ENCODE measurements around the gene ITGAD.
A peak's percentile ranks its signal among the peaks of the same experiment; 100 is the strongest.

Gene ITGAD

GRCh38 chr16:31458844-31459686 is 65.9 kb downstream of the ITGAD start, which contains the start of gene ARMC5:
TSS of gene ARMC5 (plus strand) at chr16:31459501. CDS start at chr16:31459525, 24 bp downstream.
- Histone ChIP-seq H3K27me3 (ENCODE audit: low read depth, low read length) (no peaks in the 10 kb centered on the region), H3K4me2 (ENCODE audit: low read length) (peak within 1 kb of the TSS; percentile 100), H4K20me1 (ENCODE audit: insufficient read depth, low read length) (peaks cover 22% of the 10 kb centered on the region), H3K36me3 (replicated peaks; ENCODE audit: low read depth, low read length) (peaks cover 16% of the 10 kb centered on the region), H3K9me3 (ENCODE audit: insufficient read depth, low read length) (no peaks in the 10 kb centered on the region), H3K4me3 (ENCODE audit: low read length) (peak within 1 kb of the TSS; percentile 98), H3K79me2 (ENCODE audit: low read length) (peaks cover 39% of the 10 kb centered on the region), H2AFZ (ENCODE audit: low read depth, low read length) (peak within 1 kb of the TSS; percentile 92; the same call in 1 of the 2 replicates), H3K4me1 (ENCODE audit: low read length) (peaks cover 21% of the 10 kb centered on the region), H3K27ac (ENCODE audit: low read length) (peak within 1 kb of the TSS; percentile 85), H3K9ac (ENCODE audit: low read length) (peak within 1 kb of the TSS; percentile 97)
- TF ChIP-seq EZH2phosphoT487 (IDR thresholded peaks at IDR 0.05; ENCODE audit: low read depth), result no peak
- peak; percentile 65 for TF ChIP-seq CTCF (IDR thresholded peaks at IDR 0.05; ENCODE audit: low read depth, low read length)

- peak overlapping the region; percentile 98 for H3K4me3 ChIP-seq (ENCODE audit: low read length)
- H4K20me1 ChIP-seq (ENCODE audit: insufficient read depth, low read length), result peaks cover 22% of the 10 kb centered on the region
- H2AFZ ChIP-seq (ENCODE audit: low read depth, low read length), result peak overlapping the region; percentile 92; the same call in 1 of the 2 replicates
- H3K4me1 ChIP-seq (ENCODE audit: low read length), result peaks cover 21% of the 10 kb centered on the region
- H3K36me3 ChIP-seq (replicated peaks; ENCODE audit: low read depth, low read length), result peaks cover 16% of the 10 kb centered on the region
- peaks cover 38% of the 10 kb centered on the region for H3K79me2 ChIP-seq (ENCODE audit: low read length)
- peak overlapping the region; percentile 100 for H3K4me2 ChIP-seq (ENCODE audit: low read length)
- TF ChIP-seq EZH2phosphoT487 (IDR thresholded peaks at IDR 0.05; ENCODE audit: low read depth) (no peak), CTCF (IDR thresholded peaks at IDR 0.05; ENCODE audit: low read depth, low read length) (no peak)
- peak overlapping the region; percentile 97 for H3K9ac ChIP-seq (ENCODE audit: low read length)
- no peaks in the 10 kb centered on the region for H3K9me3 ChIP-seq (ENCODE audit: insufficient read depth, low read length)
- no peaks in the 10 kb centered on the region for H3K27me3 ChIP-seq (ENCODE audit: low read depth, low read length)
- peak overlapping the region; percentile 85 for H3K27ac ChIP-seq (ENCODE audit: low read length)
Measured at GRCh38 chr16:31459687-31460581, 66.8 kb downstream of the ITGAD start.

GRCh38 chr16:31460582-31461002 is 67.5 kb downstream of the ITGAD start:
- H3K27ac ChIP-seq (ENCODE audit: low read length), result no peak overlapping the region
- peaks cover 15% of the 10 kb centered on the region for H4K20me1 ChIP-seq (ENCODE audit: insufficient read depth, low read length)
- TF ChIP-seq EZH2phosphoT487 (IDR thresholded peaks at IDR 0.05; ENCODE audit: low read depth) (no peak), CTCF (IDR thresholded peaks at IDR 0.05; ENCODE audit: low read depth, low read length) (peak; percentile 67)
- no peaks in the 10 kb centered on the region for H3K9me3 ChIP-seq (ENCODE audit: insufficient read depth, low read length)
- no peaks in the 10 kb centered on the region for H3K27me3 ChIP-seq (ENCODE audit: low read depth, low read length)
- peaks cover 12% of the 10 kb centered on the region for H3K36me3 ChIP-seq (replicated peaks; ENCODE audit: low read depth, low read length)
- peak overlapping the region; percentile 60; the same call in 1 of the 2 replicates for H3K9ac ChIP-seq (ENCODE audit: low read length)
- peak overlapping the region; percentile 68 for H3K4me2 ChIP-seq (ENCODE audit: low read length)
- peak overlapping the region; percentile 89 for H3K4me3 ChIP-seq (ENCODE audit: low read length)
- H2AFZ ChIP-seq (ENCODE audit: low read depth, low read length), result no peak overlapping the region; the same call in 1 of the 2 replicates
- peaks cover 21% of the 10 kb centered on the region for H3K4me1 ChIP-seq (ENCODE audit: low read length)
- peaks cover 31% of the 10 kb centered on the region for H3K79me2 ChIP-seq (ENCODE audit: low read length)

All from OCI-LY3 (cell line).